ENCODE data around the gene SRM.
"Not testable (repeated sequence)": the region's sequence is repeated elsewhere in the genome, so short reads cannot be mapped to it uniquely, and the experiment has no call there.

Gene SRM

GRCh38 chr1:11045428-11046269 lies 14.2 kb downstream of the SRM start:
- DNase-seq (ENCODE audit: low spot score): no peak
- FAIRE-seq: no peak

GRCh38 chr1:11044849-11045427 lies 14.9 kb downstream of the SRM start:
- DNase-seq (ENCODE audit: low spot score) (no peak), FAIRE-seq (no peak)

- FAIRE-seq (no peak), DNase-seq (ENCODE audit: low spot score) (no peak)
Measured at GRCh38 chr1:11044086-11044848, 15.6 kb downstream of the SRM start.

GRCh38 chr1:11042995-11043874 lies 16.6 kb downstream of the SRM start:
- FAIRE-seq: no peak
- DNase-seq (ENCODE audit: low spot score): no peak

- FAIRE-seq (no peak), DNase-seq (ENCODE audit: low spot score) (no peak)
Measured at GRCh38 chr1:11042065-11042464, 17.8 kb downstream of the SRM start.

GRCh38 chr1:11041048-11041447 lies 18.8 kb downstream of the SRM start:
- FAIRE-seq: no peak

GRCh38 chr1:11040105-11040429 lies 19.8 kb downstream of the SRM start:
- not testable (repeated sequence) for FAIRE-seq; DNase-seq (ENCODE audit: low spot score)

More at GRCh38 chr1:11041048-11041447, 18.8 kb downstream of the SRM start:
- DNase-seq (ENCODE audit: low spot score): no peak

- no peak for DNase-seq (ENCODE audit: low spot score)
- FAIRE-seq: no peak
Measured at GRCh38 chr1:11039351-11040104, 20.3 kb downstream of the SRM start.

- FAIRE-seq (peak; percentile 81), DNase-seq (ENCODE audit: low spot score) (peak; percentile 66)
Measured at GRCh38 chr1:11037740-11038182, 22.1 kb downstream of the SRM start.

- FAIRE-seq; DNase-seq (ENCODE audit: low spot score): not testable (repeated sequence)
Measured at GRCh38 chr1:11037019-11037739, 22.6 kb downstream of the SRM start.

- no peak for DNase-seq (ENCODE audit: low spot score)
- FAIRE-seq: no peak
Measured at GRCh38 chr1:11031624-11032262, 28.1 kb downstream of the SRM start.

- DNase-seq (ENCODE audit: low spot score) (no peak), FAIRE-seq (no peak)
Measured at GRCh38 chr1:11030865-11031264, 29.0 kb downstream of the SRM start.

- FAIRE-seq: no peak
Measured at GRCh38 chr1:11028018-11028417, 31.8 kb downstream of the SRM start.

GRCh38 chr1:11027316-11027715 lies 32.5 kb downstream of the SRM start:
- FAIRE-seq (no peak), DNase-seq (ENCODE audit: low spot score) (no peak)

More at GRCh38 chr1:11028018-11028417, 31.8 kb downstream of the SRM start:
- DNase-seq (ENCODE audit: low spot score): no peak

- DNase-seq (ENCODE audit: low spot score) (no peak), FAIRE-seq (no peak)
Measured at GRCh38 chr1:11026903-11027302, 32.9 kb downstream of the SRM start.

- FAIRE-seq: no peak
Measured at GRCh38 chr1:11026052-11026451, 33.8 kb downstream of the SRM start.

GRCh38 chr1:11025618-11026017 lies 34.2 kb downstream of the SRM start:
- FAIRE-seq: no peak

More at GRCh38 chr1:11026052-11026451, 33.8 kb downstream of the SRM start:
- DNase-seq (ENCODE audit: low spot score): no peak

GRCh38 chr1:11024874-11025203 lies 35.0 kb downstream of the SRM start:
- FAIRE-seq (no peak), DNase-seq (ENCODE audit: low spot score) (no peak)

More at GRCh38 chr1:11025618-11026017, 34.2 kb downstream of the SRM start:
- no peak for DNase-seq (ENCODE audit: low spot score)

GRCh38 chr1:11024154-11024873 lies 35.5 kb downstream of the SRM start:
- FAIRE-seq: no peak
- no peak for DNase-seq (ENCODE audit: low spot score)
